ENCODE measurements around the gene TNFRSF19. TPM values are rescaled to one million over a fixed set of nuclear protein-coding genes. Genes with fewer than 3 reads are reported as not detected.

TNFRSF19 gene
- total RNA-seq, 1 donor from 2014 or later: 31.3 TPM

DNA sequence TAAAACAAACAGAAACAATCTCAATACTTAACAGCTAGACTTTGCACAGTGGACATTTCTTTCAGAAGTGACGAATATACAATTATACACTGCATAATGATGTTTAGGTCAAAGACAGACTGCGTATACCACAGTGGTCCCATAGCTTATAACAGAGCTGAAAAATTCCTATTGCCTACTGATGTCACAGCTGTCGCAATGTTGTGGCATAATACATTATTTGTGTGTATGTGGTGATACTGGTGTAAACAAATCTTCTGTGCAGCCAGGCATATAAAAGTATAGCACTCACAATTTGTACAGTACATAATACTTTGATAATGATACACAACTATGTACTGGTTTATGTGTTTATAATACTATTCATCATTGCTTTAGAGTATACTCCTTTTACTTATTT is 116.7 kb downstream of the TNFRSF19 start:
- Histone ChIP-seq H3K27me3 (ENCODE audit: control insufficient read depth, insufficient read depth, low read length) (no peaks in the 10 kb centered on the region), H3K36me3 (ENCODE audit: control insufficient read depth, insufficient read depth, low read length) (no peaks in the 10 kb centered on the region), H3K4me3 (ENCODE audit: low read depth, low read length) (no peak overlapping the region)
- no peak for DNase-seq (ENCODE audit: low read depth)
- TF ChIP-seq, protein P1, sequence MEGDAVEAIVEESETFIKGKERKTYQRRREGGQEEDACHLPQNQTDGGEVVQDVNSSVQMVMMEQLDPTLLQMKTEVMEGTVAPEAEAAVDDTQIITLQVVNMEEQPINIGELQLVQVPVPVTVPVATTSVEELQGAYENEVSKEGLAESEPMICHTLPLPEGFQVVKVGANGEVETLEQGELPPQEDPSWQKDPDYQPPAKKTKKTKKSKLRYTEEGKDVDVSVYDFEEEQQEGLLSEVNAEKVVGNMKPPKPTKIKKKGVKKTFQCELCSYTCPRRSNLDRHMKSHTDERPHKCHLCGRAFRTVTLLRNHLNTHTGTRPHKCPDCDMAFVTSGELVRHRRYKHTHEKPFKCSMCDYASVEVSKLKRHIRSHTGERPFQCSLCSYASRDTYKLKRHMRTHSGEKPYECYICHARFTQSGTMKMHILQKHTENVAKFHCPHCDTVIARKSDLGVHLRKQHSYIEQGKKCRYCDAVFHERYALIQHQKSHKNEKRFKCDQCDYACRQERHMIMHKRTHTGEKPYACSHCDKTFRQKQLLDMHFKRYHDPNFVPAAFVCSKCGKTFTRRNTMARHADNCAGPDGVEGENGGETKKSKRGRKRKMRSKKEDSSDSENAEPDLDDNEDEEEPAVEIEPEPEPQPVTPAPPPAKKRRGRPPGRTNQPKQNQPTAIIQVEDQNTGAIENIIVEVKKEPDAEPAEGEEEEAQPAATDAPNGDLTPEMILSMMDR (IDR thresholded peaks at IDR 0.05; ENCODE audit: insufficient read depth, low read length, poor library complexity, severe bottlenecking): no peak

DNA sequence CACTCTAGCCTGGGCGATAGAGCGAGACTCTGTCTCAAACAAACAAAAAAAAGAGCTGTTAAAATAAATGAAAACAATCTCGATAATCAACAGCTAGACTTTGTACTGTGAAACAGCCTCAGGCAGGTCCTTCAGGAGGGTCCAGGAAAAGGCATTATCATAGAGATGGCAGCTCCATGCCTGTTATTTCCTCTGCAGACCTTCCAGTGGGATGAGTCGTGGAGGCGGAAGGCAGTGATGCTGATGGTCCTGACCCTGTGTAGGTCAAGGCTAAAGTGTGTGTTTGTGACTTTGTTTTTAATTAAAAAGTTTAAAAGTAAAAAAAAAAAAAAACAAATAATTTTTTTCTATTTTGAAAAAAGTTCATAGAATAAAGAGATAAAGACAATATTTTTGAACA is 117.4 kb downstream of the TNFRSF19 start:
- Histone ChIP-seq H3K4me3 (ENCODE audit: low read depth, low read length) (no peak overlapping the region), H3K36me3 (ENCODE audit: control insufficient read depth, insufficient read depth, low read length) (no peaks in the 10 kb centered on the region), H3K27me3 (ENCODE audit: control insufficient read depth, insufficient read depth, low read length) (no peaks in the 10 kb centered on the region)
- TF ChIP-seq, protein P1 (IDR thresholded peaks at IDR 0.05; ENCODE audit: insufficient read depth, low read length, poor library complexity, severe bottlenecking): no peak
- no peak for DNase-seq (ENCODE audit: low read depth)

DNA sequence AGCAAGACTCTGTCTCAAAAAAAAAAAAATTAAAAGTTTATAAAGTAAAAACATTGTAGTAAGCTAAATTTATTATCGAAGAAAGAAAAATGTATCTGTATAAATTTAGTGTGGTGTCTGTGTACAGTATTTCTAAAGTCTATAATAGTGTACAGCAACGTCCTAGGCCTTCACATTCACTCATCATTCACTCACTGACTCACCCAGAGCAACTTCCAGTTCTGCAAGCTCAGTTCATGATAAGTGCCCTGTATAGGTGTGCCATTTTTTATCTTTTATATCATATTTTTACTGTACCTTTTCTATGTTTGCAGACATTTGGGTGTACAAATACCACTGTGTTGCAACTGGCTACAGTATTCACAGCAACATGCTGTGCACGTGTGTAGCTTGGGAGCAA is 118.1 kb downstream of the TNFRSF19 start:
- Histone ChIP-seq H3K27me3 (ENCODE audit: control insufficient read depth, insufficient read depth, low read length) (no peaks in the 10 kb centered on the region), H3K36me3 (ENCODE audit: control insufficient read depth, insufficient read depth, low read length) (no peaks in the 10 kb centered on the region), H3K4me3 (ENCODE audit: low read depth, low read length) (no peak overlapping the region)
- TF ChIP-seq, protein P1 (IDR thresholded peaks at IDR 0.05; ENCODE audit: insufficient read depth, low read length, poor library complexity, severe bottlenecking): no peak
- no peak for DNase-seq (ENCODE audit: low read depth)

DNA sequence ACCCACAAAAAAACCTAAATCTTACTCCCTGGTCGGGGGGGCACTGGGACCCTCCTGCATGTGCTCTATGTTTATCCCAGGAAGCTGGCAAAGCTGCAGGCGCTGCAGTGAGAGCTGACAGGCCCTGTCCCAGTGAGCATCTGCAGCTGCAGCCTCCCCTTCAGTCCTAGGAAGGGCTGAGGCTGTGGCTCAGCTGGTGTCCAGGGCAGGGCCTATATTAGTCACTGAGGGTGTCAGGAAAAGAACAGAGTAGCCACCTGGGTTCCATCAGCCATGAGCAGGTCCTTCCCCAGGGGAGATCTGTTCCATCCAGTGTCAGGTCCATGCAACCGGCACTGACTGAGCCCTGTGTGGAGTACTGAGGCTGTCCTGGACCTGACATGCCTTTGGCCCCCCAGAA is 120.5 kb downstream of the TNFRSF19 start:
- Histone ChIP-seq H3K27me3 (ENCODE audit: control insufficient read depth, insufficient read depth, low read length) (no peaks in the 10 kb centered on the region), H3K4me3 (ENCODE audit: low read depth, low read length) (no peak overlapping the region), H3K36me3 (ENCODE audit: control insufficient read depth, insufficient read depth, low read length) (no peaks in the 10 kb centered on the region)
- TF ChIP-seq, protein P1 (IDR thresholded peaks at IDR 0.05; ENCODE audit: insufficient read depth, low read length, poor library complexity, severe bottlenecking): no peak
- DNase-seq (ENCODE audit: low read depth): no peak

DNA sequence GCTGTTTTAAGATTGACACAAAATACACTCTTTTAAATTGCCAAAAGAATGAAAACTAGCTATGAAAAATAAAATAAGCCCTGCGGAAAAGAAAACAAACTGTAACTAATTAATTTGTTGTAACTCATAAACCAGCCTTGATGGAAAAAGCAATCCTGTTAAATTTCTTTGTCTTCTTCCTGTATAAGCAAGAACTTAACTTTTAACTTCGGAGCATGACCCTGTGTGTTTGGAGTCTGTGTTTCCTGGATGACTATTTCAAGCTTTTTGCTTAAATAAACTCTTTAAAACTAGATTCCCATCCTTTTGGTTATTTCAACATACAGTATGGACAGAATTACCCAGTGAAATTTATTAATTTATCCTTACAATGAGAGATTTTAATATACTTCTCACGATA is 122.6 kb downstream of the TNFRSF19 start:
- Histone ChIP-seq H3K4me3 (ENCODE audit: low read depth, low read length) (no peak overlapping the region), H3K27me3 (ENCODE audit: control insufficient read depth, insufficient read depth, low read length) (no peaks in the 10 kb centered on the region), H3K36me3 (ENCODE audit: control insufficient read depth, insufficient read depth, low read length) (no peaks in the 10 kb centered on the region)
- TF ChIP-seq, protein P1 (IDR thresholded peaks at IDR 0.05; ENCODE audit: insufficient read depth, low read length, poor library complexity, severe bottlenecking): no peak
- no peak for DNase-seq (ENCODE audit: low read depth)

DNA sequence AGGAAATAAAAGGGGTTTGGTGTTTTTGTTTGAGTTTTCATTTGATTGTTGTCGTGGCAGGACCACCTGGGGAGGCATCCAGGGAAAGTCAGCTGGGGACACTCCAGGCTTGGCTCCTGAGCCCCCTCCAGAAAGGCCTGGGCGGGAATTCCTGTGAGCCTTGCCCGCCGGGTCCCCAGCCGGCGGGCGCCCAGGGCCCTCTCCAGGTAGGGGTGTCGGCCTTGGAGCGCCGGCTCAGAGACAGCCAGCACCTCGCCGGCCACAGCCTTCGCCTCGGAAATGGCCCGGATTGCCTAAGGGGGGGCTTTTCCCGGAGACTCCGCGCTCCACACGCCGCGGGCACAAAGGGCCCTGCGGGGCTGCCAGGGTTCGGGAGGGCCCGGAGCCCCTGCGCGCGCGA is 125.0 kb downstream of the TNFRSF19 start:
- Histone ChIP-seq H3K36me3 (ENCODE audit: control insufficient read depth, insufficient read depth, low read length) (no peaks in the 10 kb centered on the region), H3K27me3 (ENCODE audit: control insufficient read depth, insufficient read depth, low read length) (no peaks in the 10 kb centered on the region), H3K4me3 (ENCODE audit: low read depth, low read length) (no peak overlapping the region)
- TF ChIP-seq, protein P1 (IDR thresholded peaks at IDR 0.05; ENCODE audit: insufficient read depth, low read length, poor library complexity, severe bottlenecking): no peak
- no peak for DNase-seq (ENCODE audit: low read depth)

All from kidney epithelial cell (primary cell).